Activated CD4-positive, alpha-beta T cell treated with anti-CD3 and anti-CD28 coated beads, Interleukin-2, amount 10 ng/mL, durations not matched to agents 7 days and 5 days (primary cell): Measurements from ENCODE around the gene TMA7B. TPM values are rescaled to one million over a fixed set of nuclear protein-coding genes. Genes with fewer than 3 reads are reported as not detected.

Experiments used
- CTCF ChIA-PET: fragments of 350-600 bp; sonication (Branson Sonifier 250); formaldehyde crosslinking; loops from one replicate; lab custom pipeline; 2021; ENCODE audit warnings: antibody characterized with exemption; lab: Charles Lee
- POLR2A ChIA-PET: fragments of 350-600 bp; sonication (Branson Sonifier 250); formaldehyde crosslinking; loops from one replicate; lab custom pipeline; 2021; ENCODE audit warnings: antibody characterized with exemption; lab: Charles Lee
- DNase-seq: peaks from one replicate; pipeline ENCODE4 v3.0.0-alpha.2; 2020
- H3K27ac Mint-ChIP-seq: one replicate; pipeline ENCODE4 v1.8.0; 2021; ENCODE audit warnings: mild to moderate bottlenecking, moderate library complexity, mixed read lengths
- H3K27me3 Mint-ChIP-seq: one replicate; pipeline ENCODE4 v1.8.0; 2021; ENCODE audit warnings: mixed read lengths
- H3K36me3 Mint-ChIP-seq: one replicate; pipeline ENCODE4 v1.8.0; 2021; ENCODE audit warnings: low read depth, mixed read lengths
- H3K4me1 Mint-ChIP-seq: one replicate; pipeline ENCODE4 v1.8.0; 2021; ENCODE audit warnings: mixed read lengths
- H3K4me3 Mint-ChIP-seq: one replicate; pipeline ENCODE4 v1.8.0; 2021; ENCODE audit warnings: mild to moderate bottlenecking, moderate library complexity, mixed read lengths
- H3K9me3 Mint-ChIP-seq: one replicate; pipeline ENCODE4 v1.8.0; 2021; ENCODE audit warnings: mixed read lengths
- total RNA-seq, 2 experiments: library from RNA; stranded (reverse); gene quantifications; one replicate each; pipeline ENCODE4 v1.2.3, GENCODE V29; 2021

TMA7B gene
- total RNA-seq = 1 to 10 TPM; 4.7 to 5.4 TPM

- ChIA-PET CTCF (interaction anchor here (0.6 to 1.0 kb wide), 2 partner anchors 65 to 1145 kb away, joined by 3 read pairs; no protein-coding TSS in a partner anchor), POLR2A (no interaction called here)
- H3K27me3 Mint-ChIP-seq = no peaks in the 10 kb centered on the region
- DNase-seq = peak; percentile 36
- peaks cover 77% of the 10 kb centered on the region for H3K4me1 Mint-ChIP-seq
- H3K36me3 Mint-ChIP-seq = peaks cover 87% of the 10 kb centered on the region
- peak within 1 kb of the TSS; percentile 83 for H3K27ac Mint-ChIP-seq
- no peak within 1 kb of the TSS for H3K4me3 Mint-ChIP-seq
- H3K9me3 Mint-ChIP-seq = no peaks in the 10 kb centered on the region
Observed at GRCh38 chr22:39959640-39960447, at the start of gene TMA7B. Gene TMA7B, plus strand, starts transcription at chr22:39960397. Its CDS starts 3,978 bp downstream, at chr22:39964375.

- peaks cover 95% of the 10 kb centered on the region for H3K4me1 Mint-ChIP-seq
- DNase-seq = no peak
- H3K27me3 Mint-ChIP-seq = no peaks in the 10 kb centered on the region
- peak overlapping the region; percentile 86 for H3K27ac Mint-ChIP-seq
- H3K4me3 Mint-ChIP-seq = peak overlapping the region; percentile 73
- ChIA-PET CTCF (interaction anchor here (0.6 to 7.9 kb wide), 3 partner anchors 14 to 20 kb away, joined by 3 to 64 read pairs (median 4); no protein-coding TSS in a partner anchor), POLR2A (no interaction called here)
- peaks cover 66% of the 10 kb centered on the region for H3K36me3 Mint-ChIP-seq
- peaks cover 3% of the 10 kb centered on the region for H3K9me3 Mint-ChIP-seq
Observed at GRCh38 chr22:39910876-39911613, 49.2 kb upstream of the TMA7B start.

- Mint-ChIP-seq H3K27me3 (no peaks in the 10 kb centered on the region), H3K4me1 (peaks cover 97% of the 10 kb centered on the region), H3K9me3 (peaks cover 3% of the 10 kb centered on the region), H3K27ac (peak overlapping the region; percentile 75), H3K4me3 (peak overlapping the region; percentile 6), H3K36me3 (peaks cover 75% of the 10 kb centered on the region)
- DNase-seq = no peak
- CTCF ChIA-PET = interaction anchor here (7.9 kb wide), 1 partner anchor 11 kb away, joined by 64 read pairs; no protein-coding TSS in a partner anchor
- POLR2A ChIA-PET = interaction anchor here (0.6 kb wide), 2 partner anchors 13 to 642 kb away, joined by 3 to 5 read pairs; no protein-coding TSS in a partner anchor
Observed at GRCh38 chr22:39913321-39913720, 46.9 kb upstream of the TMA7B start.

GRCh38 chr22:39913886-39914285 lies 46.3 kb upstream of the TMA7B start:
- H3K4me3 Mint-ChIP-seq = peak overlapping the region; percentile 6
- POLR2A ChIA-PET = interaction anchor here (0.6 to 0.7 kb wide), 2 partner anchors 12 to 346 kb away, joined by 3 read pairs; no protein-coding TSS in a partner anchor
- peaks cover 3% of the 10 kb centered on the region for H3K9me3 Mint-ChIP-seq
- no peaks in the 10 kb centered on the region for H3K27me3 Mint-ChIP-seq
- CTCF ChIA-PET = interaction anchor here (7.9 kb wide), 1 partner anchor 11 kb away, joined by 64 read pairs; no protein-coding TSS in a partner anchor
- H3K27ac Mint-ChIP-seq = peak overlapping the region; percentile 75
- H3K36me3 Mint-ChIP-seq = peaks cover 73% of the 10 kb centered on the region
- no peak for DNase-seq
- H3K4me1 Mint-ChIP-seq = peaks cover 97% of the 10 kb centered on the region

- no peaks in the 10 kb centered on the region for H3K27me3 Mint-ChIP-seq
- no peak for DNase-seq
- H3K4me3 Mint-ChIP-seq = peak overlapping the region; percentile 31
- POLR2A ChIA-PET = interaction anchor here (0.7 kb wide), 1 partner anchor 347 kb away, joined by 3 read pairs; no protein-coding TSS in a partner anchor
- CTCF ChIA-PET = interaction anchor here (7.9 kb wide), 1 partner anchor 10 kb away, joined by 64 read pairs; no protein-coding TSS in a partner anchor
- H3K27ac Mint-ChIP-seq = peak overlapping the region; percentile 75
- H3K9me3 Mint-ChIP-seq = peaks cover 3% of the 10 kb centered on the region
- H3K4me1 Mint-ChIP-seq = peaks cover 95% of the 10 kb centered on the region
- H3K36me3 Mint-ChIP-seq = peaks cover 71% of the 10 kb centered on the region
Observed at GRCh38 chr22:39914584-39914983, 45.6 kb upstream of the TMA7B start.

GRCh38 chr22:39915295-39915726 lies 44.9 kb upstream of the TMA7B start:
- Mint-ChIP-seq H3K36me3 (peaks cover 72% of the 10 kb centered on the region), H3K27ac (peak overlapping the region; percentile 87), H3K4me1 (peaks cover 95% of the 10 kb centered on the region), H3K27me3 (no peaks in the 10 kb centered on the region), H3K9me3 (no peaks in the 10 kb centered on the region), H3K4me3 (peak overlapping the region; percentile 71)
- ChIA-PET CTCF (interaction anchor here (1.2 to 7.9 kb wide), 2 partner anchors 9 to 503 kb away, joined by 3 to 64 read pairs; no protein-coding TSS in a partner anchor), POLR2A (no interaction called here)
- DNase-seq = no peak

GRCh38 chr22:39916496-39916895 lies 43.7 kb upstream of the TMA7B start:
- no peaks in the 10 kb centered on the region for H3K9me3 Mint-ChIP-seq
- ChIA-PET POLR2A (interaction anchor here (0.6 to 1.0 kb wide), 2 partner anchors 17 to 163 kb away, joined by 3 read pairs; no protein-coding TSS in a partner anchor), CTCF (interaction anchor here (1.2 to 7.9 kb wide), 3 partner anchors 8 to 504 kb away, joined by 3 to 64 read pairs (median 4); no protein-coding TSS in a partner anchor)
- H3K27ac Mint-ChIP-seq = peak overlapping the region; percentile 82
- no peak overlapping the region for H3K4me3 Mint-ChIP-seq
- H3K27me3 Mint-ChIP-seq = no peaks in the 10 kb centered on the region
- H3K36me3 Mint-ChIP-seq = peaks cover 69% of the 10 kb centered on the region
- no peak for DNase-seq
- H3K4me1 Mint-ChIP-seq = peaks cover 95% of the 10 kb centered on the region

GRCh38 chr22:39917197-39917643 lies 43.0 kb upstream of the TMA7B start:
- POLR2A ChIA-PET = interaction anchor here (1.0 kb wide), 1 partner anchor 18 kb away, joined by 3 read pairs; no protein-coding TSS in a partner anchor
- CTCF ChIA-PET = interaction anchor here (1.2 to 7.9 kb wide), 4 partner anchors 8 to 388 kb away, joined by 3 to 64 read pairs (median 8); no protein-coding TSS in a partner anchor
- H3K27ac Mint-ChIP-seq = peak overlapping the region; percentile 83
- H3K36me3 Mint-ChIP-seq = peaks cover 67% of the 10 kb centered on the region
- H3K27me3 Mint-ChIP-seq = no peaks in the 10 kb centered on the region
- peak overlapping the region; percentile 60 for H3K4me3 Mint-ChIP-seq
- H3K4me1 Mint-ChIP-seq = peaks cover 94% of the 10 kb centered on the region
- no peak for DNase-seq
- H3K9me3 Mint-ChIP-seq = no peaks in the 10 kb centered on the region

GRCh38 chr22:39917776-39918495 lies 42.3 kb upstream of the TMA7B start:
- H3K27me3 Mint-ChIP-seq = no peaks in the 10 kb centered on the region
- peak overlapping the region; percentile 60 for H3K4me3 Mint-ChIP-seq
- no peak for DNase-seq
- ChIA-PET CTCF (interaction anchor here (0.9 to 7.9 kb wide), 6 partner anchors 7 to 389 kb away, joined by 3 to 64 read pairs (median 4); no protein-coding TSS in a partner anchor), POLR2A (no interaction called here)
- peaks cover 93% of the 10 kb centered on the region for H3K4me1 Mint-ChIP-seq
- H3K36me3 Mint-ChIP-seq = peaks cover 65% of the 10 kb centered on the region
- H3K27ac Mint-ChIP-seq = peak overlapping the region; percentile 83
- no peaks in the 10 kb centered on the region for H3K9me3 Mint-ChIP-seq

GRCh38 chr22:39920134-39920743 lies 40.0 kb upstream of the TMA7B start:
- H3K4me3 Mint-ChIP-seq = peak overlapping the region; percentile 72
- DNase-seq = peak; percentile 42
- peak overlapping the region; percentile 96 for H3K27ac Mint-ChIP-seq
- no peaks in the 10 kb centered on the region for H3K27me3 Mint-ChIP-seq
- ChIA-PET CTCF (interaction anchor here (0.6 to 8.8 kb wide), 5 partner anchors 6 to 172 kb away, joined by 3 to 64 read pairs (median 5); no protein-coding TSS in a partner anchor), POLR2A (interaction anchor here (0.5 to 1.6 kb wide), 4 partner anchors 14 to 125 kb away, joined by 3 to 5 read pairs (median 3); no protein-coding TSS in a partner anchor)
- H3K9me3 Mint-ChIP-seq = no peaks in the 10 kb centered on the region
- H3K36me3 Mint-ChIP-seq = peaks cover 67% of the 10 kb centered on the region
- H3K4me1 Mint-ChIP-seq = peaks cover 93% of the 10 kb centered on the region

GRCh38 chr22:39923696-39924095 lies 36.5 kb upstream of the TMA7B start:
- H3K36me3 Mint-ChIP-seq = peaks cover 56% of the 10 kb centered on the region
- H3K4me3 Mint-ChIP-seq = peak overlapping the region; percentile 31
- DNase-seq = no peak
- no peaks in the 10 kb centered on the region for H3K27me3 Mint-ChIP-seq
- H3K27ac Mint-ChIP-seq = peak overlapping the region; percentile 76
- no peaks in the 10 kb centered on the region for H3K9me3 Mint-ChIP-seq
- ChIA-PET CTCF (interaction anchor here (0.7 to 8.8 kb wide), 7 partner anchors 10 to 176 kb away, joined by 3 to 64 read pairs (median 4); no protein-coding TSS in a partner anchor), POLR2A (no interaction called here)
- H3K4me1 Mint-ChIP-seq = peaks cover 73% of the 10 kb centered on the region
